GM18868 (cell line): ENCODE data around the gene EPHB1.
"Not testable (repeated sequence)": the region's sequence is repeated elsewhere in the genome, so short reads cannot be mapped to it uniquely, and the experiment has no call there.

ENCODE experiments used
- ATAC-seq: cut with Tn5 transposase; IDR thresholded peaks from one replicate; pipeline ENCODE4 v1.9.1; 2021; ENCODE audit warnings: mild to moderate bottlenecking, moderate library complexity; ENCODE audit not compliant: unreplicated experiment

Gene EPHB1

GRCh38 chr3:135106445-135106844 lies 311.4 kb downstream of the EPHB1 start:
- no peak for ATAC-seq

- no peak for ATAC-seq
Observed at GRCh38 chr3:135107043-135107442, 312.0 kb downstream of the EPHB1 start.

- ATAC-seq, result no peak
Observed at GRCh38 chr3:135109681-135110080, 314.6 kb downstream of the EPHB1 start.

GRCh38 chr3:135114551-135114950 lies 319.5 kb downstream of the EPHB1 start:
- ATAC-seq, result not testable (repeated sequence)

GRCh38 chr3:135117977-135118376 lies 322.9 kb downstream of the EPHB1 start:
- no peak for ATAC-seq

- ATAC-seq, result no peak
Observed at GRCh38 chr3:135118792-135119191, 323.7 kb downstream of the EPHB1 start.

- ATAC-seq, result no peak
Observed at GRCh38 chr3:135125171-135125801, 330.2 kb downstream of the EPHB1 start.

- no peak for ATAC-seq
Observed at GRCh38 chr3:135127946-135128470, 332.9 kb downstream of the EPHB1 start.

- ATAC-seq, result no peak
Observed at GRCh38 chr3:135128818-135129217, 333.8 kb downstream of the EPHB1 start.

- no peak for ATAC-seq
Observed at GRCh38 chr3:135131290-135131689, 336.2 kb downstream of the EPHB1 start.

- no peak for ATAC-seq
Observed at GRCh38 chr3:135133905-135134683, 339.0 kb downstream of the EPHB1 start.

GRCh38 chr3:135134684-135135075 lies 339.6 kb downstream of the EPHB1 start:
- no peak for ATAC-seq

- ATAC-seq, result no peak
Observed at GRCh38 chr3:135135445-135135844, 340.4 kb downstream of the EPHB1 start.

GRCh38 chr3:135136361-135137100 lies 341.5 kb downstream of the EPHB1 start:
- ATAC-seq, result no peak

GRCh38 chr3:135137296-135137695 lies 342.2 kb downstream of the EPHB1 start:
- no peak for ATAC-seq

- ATAC-seq, result no peak
Observed at GRCh38 chr3:135138776-135139175, 343.7 kb downstream of the EPHB1 start.

GRCh38 chr3:135140591-135140990 lies 345.5 kb downstream of the EPHB1 start:
- ATAC-seq, result no peak

GRCh38 chr3:135141160-135141559 lies 346.1 kb downstream of the EPHB1 start:
- ATAC-seq, result no peak

- no peak for ATAC-seq
Observed at GRCh38 chr3:135141672-135142071, 346.6 kb downstream of the EPHB1 start.

- no peak for ATAC-seq
Observed at GRCh38 chr3:135142530-135142929, 347.5 kb downstream of the EPHB1 start.

- ATAC-seq, result no peak
Observed at GRCh38 chr3:135143474-135143873, 348.4 kb downstream of the EPHB1 start.

GRCh38 chr3:135145581-135145980 lies 350.5 kb downstream of the EPHB1 start:
- no peak for ATAC-seq
